Stimulated activated CD8-positive, alpha-beta memory T cell treated with anti-CD3 and anti-CD28 coated beads, Interleukin-12 subunit alpha, Interleukin-12 subunit beta, amount 100 ng/mL, for 4 hours (primary cell): Measurements from ENCODE around the gene OR1C1.
"Not testable (repeated sequence)": the region's sequence is repeated elsewhere in the genome, so short reads cannot be mapped to it uniquely, and the experiment has no call there.

Experiments
- DNase-seq: peaks from one replicate; pipeline ENCODE4 v3.0.0-alpha.2; 2020; ENCODE audit warnings: low read depth

Gene OR1C1

GRCh38 chr1:247760456-247760855 lies at the start of gene OR1C1:
Gene OR1C1, minus strand, starts transcription at chr1:247760556. Its CDS starts 2,150 bp downstream, at chr1:247758406.
- no peak for DNase-seq

- DNase-seq, result no peak
These were observed 37.2 kb upstream of the OR1C1 start for GRCh38 chr1:247797518-247797917.

GRCh38 chr1:247769603-247770002 lies 9.2 kb upstream of the OR1C1 start:
- DNase-seq, result no peak

GRCh38 chr1:247754311-247754710 lies 6.0 kb downstream of the OR1C1 start:
- DNase-seq, result not testable (repeated sequence)

- DNase-seq, result no peak
These were observed 10.5 kb downstream of the OR1C1 start for GRCh38 chr1:247749870-247750269.

- no peak for DNase-seq
These were observed 12.3 kb downstream of the OR1C1 start, which contains the start of gene OR14A2 for GRCh38 chr1:247748041-247748440. Gene OR14A2, minus strand, starts transcription at chr1:247748141.

- DNase-seq, result no peak
These were observed 12.7 kb downstream of the OR1C1 start for GRCh38 chr1:247747616-247748015.

GRCh38 chr1:247746391-247746935 lies 13.9 kb downstream of the OR1C1 start:
- DNase-seq, result no peak

GRCh38 chr1:247742215-247742760 lies 18.1 kb downstream of the OR1C1 start:
- DNase-seq, result not testable (repeated sequence)

GRCh38 chr1:247741756-247742155 lies 18.6 kb downstream of the OR1C1 start:
- DNase-seq, result no peak

GRCh38 chr1:247740721-247741120 lies 19.6 kb downstream of the OR1C1 start:
- no peak for DNase-seq

GRCh38 chr1:247738315-247738714 lies 22.0 kb downstream of the OR1C1 start, which contains the start of gene OR14K1:
Gene OR14K1, plus strand, starts transcription at chr1:247738615. Its CDS starts 0 bp downstream, at chr1:247738615.
- no peak for DNase-seq

GRCh38 chr1:247721222-247721621 lies 39.1 kb downstream of the OR1C1 start:
- DNase-seq, result no peak

- no peak for DNase-seq
These were observed 43.8 kb downstream of the OR1C1 start, which contains the start of gene OR6F1 for GRCh38 chr1:247716546-247716945. Gene OR6F1, minus strand, starts transcription at chr1:247716646. Its CDS starts 3,891 bp downstream, at chr1:247712755.

GRCh38 chr1:247713753-247714152 lies 46.6 kb downstream of the OR1C1 start:
- DNase-seq, result no peak

- DNase-seq, result not testable (repeated sequence)
These were observed 49.7 kb downstream of the OR1C1 start for GRCh38 chr1:247710681-247711080.
